Activated T-cell treated with anti-CD3 and anti-CD28 coated beads for 4 hours (primary cell): ENCODE data around the gene RNF11.

Experiments
- DNase-seq: peaks from one replicate; pipeline ENCODE4 v3.0.0-alpha.2; 2020

Gene RNF11

GRCh38 chr1:51298322-51298705 is 62.2 kb downstream of the RNF11 start:
- DNase-seq = no peak

- no peak for DNase-seq
These were observed 63.3 kb downstream of the RNF11 start for GRCh38 chr1:51299185-51299885.

DNA sequence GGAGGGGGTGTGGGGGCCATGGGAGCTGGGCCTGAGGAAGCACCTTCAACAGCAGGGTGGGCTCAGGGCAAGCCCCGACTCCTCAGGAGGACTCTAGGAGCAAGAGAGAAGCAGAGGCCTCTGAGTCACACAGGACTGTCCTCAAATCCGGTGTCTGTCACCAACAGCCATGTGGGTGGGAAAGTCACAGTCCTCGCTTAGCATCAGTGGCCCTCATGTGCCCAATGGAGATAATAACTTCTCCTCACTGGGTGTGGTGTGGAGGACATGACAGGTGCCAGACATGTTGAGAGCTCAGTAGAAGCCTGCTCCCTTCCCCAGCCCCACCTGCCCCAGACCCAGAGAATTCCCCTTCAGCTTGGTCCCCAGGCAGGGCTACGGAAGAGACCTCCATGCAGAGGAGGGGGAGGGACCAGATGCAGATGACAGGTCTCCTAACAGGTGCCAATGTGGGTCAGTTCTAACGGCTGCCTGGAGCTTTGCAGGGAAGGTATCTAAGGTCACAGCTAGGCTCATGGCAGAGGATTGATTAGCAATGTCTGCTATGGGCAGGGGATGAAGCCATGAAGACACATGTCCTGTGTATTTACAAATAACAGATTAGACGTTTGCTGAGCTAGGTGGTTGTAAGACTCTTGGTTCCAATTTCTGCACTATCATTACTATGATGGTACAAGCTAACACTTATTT is 64.1 kb downstream of the RNF11 start:
- DNase-seq = no peak

DNA sequence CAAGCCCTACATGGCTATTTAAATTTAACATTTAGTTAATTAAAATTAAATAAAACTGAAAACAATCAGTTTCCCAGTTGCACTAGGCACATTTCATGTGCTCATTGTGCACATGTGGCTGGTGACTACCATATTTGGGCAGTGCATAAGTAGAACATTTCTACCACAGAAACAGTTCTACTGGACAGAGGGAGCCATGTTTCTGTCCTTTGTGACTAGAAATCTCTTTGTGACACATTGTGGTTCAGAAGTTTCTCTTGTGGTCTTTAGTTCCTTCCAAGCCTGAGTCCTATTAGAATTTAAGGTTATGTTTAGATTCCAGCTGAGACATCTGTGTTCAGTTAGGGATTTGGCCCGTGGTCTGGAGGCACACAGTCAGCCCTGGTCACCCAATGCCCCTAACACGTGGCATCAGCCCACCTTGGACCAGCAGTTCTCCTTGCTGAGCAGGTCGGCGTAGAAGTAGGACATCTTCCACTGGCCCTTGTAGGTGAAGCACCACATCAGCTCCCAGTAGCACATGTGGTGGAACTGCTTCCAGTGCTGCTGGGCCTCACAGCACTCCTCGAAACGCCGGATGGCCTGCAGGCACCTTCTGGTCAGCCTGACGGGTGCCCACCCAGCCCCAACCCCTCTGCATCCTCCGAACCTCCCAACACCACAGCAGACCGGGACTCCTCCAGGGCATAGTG is 65.2 kb downstream of the RNF11 start:
- no peak for DNase-seq

- DNase-seq = no peak
These were observed 65.7 kb downstream of the RNF11 start for GRCh38 chr1:51301844-51302162.

DNA sequence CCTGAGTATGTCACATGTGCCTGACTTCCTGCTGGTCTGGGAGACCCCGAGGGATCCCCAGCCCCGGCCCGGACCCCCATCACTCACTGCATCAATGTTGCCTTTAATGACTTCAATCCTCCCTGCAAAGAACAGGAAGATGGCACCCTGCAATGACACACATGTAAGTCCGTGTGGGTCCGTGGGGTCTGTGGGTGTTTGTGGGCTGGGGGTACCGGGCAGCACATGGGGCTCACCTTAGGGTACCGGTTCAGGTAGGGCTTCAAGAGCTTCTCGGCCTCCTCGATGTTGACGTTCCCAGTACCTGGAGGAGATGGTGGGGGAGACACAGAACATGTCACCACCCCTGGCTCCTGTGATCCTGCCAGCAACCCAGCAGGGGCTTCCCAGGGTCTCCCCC is 66.2 kb downstream of the RNF11 start:
- DNase-seq = no peak

DNA sequence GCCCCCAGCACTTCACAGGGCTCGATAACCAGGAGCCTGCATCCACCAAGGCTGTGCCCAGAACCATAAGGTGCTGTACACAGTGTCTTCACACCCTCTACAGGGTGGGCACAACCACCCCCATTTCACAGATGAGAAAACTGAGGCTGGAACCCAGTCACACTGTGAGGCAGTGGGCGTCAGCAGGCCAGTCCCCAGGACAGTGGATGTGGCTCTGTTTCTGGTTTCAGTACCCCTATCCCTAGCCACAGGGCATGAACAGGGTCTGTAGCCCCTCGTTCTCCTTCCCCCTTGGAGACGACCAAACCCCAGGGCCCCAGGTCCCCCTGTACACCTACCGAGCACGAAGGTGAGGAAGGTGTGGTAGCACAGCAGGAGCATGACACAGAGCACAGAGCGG is 66.7 kb downstream of the RNF11 start:
- no peak for DNase-seq

DNA sequence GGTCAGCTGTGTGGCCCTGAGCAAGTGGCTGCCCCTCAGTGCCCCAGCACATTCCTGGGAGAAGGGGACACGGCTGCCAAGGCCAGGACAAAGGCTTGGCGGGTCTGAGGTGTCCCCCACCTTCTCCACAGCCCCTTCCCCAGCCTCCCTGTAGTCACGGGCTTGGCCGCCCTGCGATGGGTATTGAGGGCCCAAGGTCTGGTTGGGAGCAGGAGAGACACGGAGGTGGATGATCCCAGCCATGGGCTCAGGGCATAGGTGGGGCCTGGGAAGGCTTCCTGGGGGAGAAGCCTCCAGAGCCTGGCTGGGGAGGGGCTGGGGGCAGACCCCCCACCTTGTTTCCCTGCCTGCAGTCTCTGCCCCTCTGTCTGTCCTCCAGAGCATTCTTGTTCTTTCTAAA is 67.2 kb downstream of the RNF11 start:
- no peak for DNase-seq

DNA sequence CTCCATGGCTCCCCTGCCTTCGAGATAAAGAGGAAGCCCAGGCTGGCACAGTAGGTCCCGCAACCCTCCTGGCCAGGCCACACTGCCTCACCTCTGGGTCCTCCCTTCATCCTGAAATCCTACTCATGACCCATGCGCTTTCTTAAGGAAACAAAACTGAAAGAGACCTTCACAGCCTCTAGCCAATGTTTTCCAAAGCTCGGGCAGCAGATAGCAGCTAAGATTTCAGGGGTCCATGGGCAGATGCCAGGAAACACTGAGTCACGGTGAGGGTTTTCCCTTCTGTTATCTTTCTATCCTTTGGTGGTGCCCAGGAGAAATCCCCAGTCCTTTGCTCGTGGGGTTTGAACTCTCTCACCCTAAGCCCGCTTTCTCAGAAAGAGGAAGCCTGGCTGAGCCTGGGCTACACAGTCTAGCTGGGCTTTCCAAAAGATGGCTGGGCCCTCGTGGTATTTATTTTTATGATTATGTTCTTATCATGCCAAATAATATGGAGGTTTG is 67.7 kb downstream of the RNF11 start:
- DNase-seq = no peak

DNA sequence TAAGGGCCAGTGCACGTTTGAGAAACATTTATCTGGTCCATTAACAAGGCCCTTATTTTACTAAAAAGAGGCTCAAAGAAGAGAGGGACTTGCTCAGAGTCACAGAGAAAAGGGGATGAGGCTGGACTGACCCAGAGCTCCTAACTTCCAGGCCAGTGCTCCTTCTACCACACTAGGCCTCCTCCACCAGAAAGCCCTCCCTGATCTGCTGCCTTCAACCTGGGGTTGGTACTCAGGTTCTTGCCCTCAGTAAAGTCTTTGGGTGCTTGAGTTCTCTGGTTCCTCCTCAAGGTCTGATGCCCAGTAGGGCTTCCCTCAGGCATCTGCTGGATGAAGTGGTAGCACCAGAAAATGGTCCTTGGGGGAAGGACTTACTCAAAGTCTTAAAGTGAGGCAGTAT is 68.3 kb downstream of the RNF11 start:
- DNase-seq = no peak

DNA sequence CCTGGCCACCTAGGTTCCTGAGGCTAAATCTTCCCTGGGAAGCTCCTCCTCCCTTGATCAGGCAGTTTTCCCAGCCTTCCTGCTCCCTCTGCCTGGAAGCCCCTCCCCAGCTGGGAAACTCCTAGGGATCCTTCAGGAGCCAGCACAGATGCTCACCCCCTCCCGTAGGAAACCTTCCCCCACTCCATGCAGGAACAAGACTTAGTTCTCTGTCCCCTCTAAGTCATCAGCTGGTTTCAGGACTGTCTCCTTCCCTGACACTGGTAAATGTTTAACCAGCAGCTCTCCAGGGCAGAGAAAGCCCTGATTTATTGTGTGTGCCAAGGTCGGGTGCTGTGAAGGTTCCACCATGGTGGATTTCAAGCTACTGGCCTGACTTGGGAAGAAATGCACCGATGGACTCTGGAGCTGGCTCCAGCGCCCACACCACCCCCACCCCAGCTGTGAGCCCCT is 69.3 kb downstream of the RNF11 start:
- no peak for DNase-seq

- no peak for DNase-seq
These were observed 70.9 kb downstream of the RNF11 start for GRCh38 chr1:51306950-51307349.

DNA sequence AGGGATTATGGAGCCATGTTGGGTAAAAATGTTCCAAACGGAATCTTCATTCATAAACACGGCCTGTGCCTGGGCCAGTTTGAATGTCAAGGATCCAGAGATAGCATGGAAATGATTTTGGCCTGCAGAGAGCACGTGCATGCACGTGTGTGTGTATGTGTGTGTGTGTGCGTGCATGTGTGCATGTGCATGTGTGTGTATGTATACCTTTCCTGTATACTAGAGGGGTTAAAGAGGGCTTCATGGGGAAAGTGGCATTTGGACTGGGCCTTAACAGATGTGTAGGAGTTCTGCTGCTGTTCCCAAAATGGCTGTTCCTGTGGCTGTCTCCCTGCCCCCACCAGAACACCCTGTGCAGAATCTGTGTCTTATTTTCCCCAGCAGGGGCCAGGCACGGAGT is 72.6 kb downstream of the RNF11 start:
- DNase-seq = no peak

GRCh38 chr1:51309291-51309690 is 73.2 kb downstream of the RNF11 start:
- DNase-seq = no peak

DNA sequence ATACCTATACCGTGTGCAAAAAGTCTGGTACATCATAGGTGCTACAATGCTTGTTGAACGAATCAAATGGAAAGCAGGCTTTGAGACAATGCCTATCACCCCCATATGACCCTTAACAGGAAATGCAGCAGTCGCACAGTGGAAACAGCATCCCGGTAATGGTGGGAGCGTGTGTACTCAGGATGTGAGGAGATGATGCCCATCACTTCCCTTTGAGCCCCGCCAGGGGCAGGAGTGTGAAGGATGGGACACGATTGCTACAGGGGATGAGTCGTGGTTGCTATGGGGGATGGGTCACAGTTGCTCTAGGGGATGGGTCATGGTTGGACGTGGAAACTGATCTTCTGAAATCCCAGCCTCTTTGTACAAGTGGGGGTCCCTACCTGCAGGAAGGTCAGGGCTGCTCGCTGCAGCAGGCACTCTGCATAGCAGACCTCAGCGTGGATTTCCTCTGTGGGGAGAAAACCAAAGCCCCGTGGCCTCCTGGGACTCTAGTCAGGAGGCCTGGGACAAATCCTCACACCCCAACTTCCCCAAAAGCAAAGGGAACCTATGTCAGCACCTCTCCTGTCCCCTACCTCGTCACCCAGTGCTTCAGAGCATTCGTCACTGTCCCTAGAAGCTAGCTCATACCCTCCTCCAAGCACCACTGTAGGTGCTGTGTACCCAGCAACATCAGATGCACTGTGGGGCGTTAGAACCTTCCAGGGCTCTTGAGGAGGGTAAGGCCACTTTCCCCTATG is 75.0 kb downstream of the RNF11 start:
- DNase-seq = no peak

GRCh38 chr1:51311826-51312225 is 75.8 kb downstream of the RNF11 start:
- DNase-seq = no peak

DNA sequence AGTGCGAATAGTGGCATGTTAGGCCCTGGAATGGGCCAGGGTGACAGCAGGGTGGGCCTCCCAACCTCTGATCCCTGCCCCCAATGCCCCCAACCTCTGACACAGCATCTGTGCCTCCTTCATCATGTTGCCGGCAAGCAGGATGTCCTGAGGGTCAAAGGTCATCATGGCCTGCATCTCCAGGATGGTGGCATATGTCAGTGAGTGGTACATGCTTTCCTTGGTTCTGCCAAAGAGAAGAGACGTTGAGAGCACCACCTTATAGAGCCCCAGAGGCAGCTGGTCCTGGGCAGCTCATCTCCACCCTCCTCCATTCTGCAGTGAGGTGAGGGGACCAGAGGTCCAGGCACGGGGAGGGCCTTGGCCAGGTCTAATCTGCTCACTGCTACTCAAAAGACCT is 76.6 kb downstream of the RNF11 start:
- no peak for DNase-seq

GRCh38 chr1:51313268-51313852 is 77.3 kb downstream of the RNF11 start:
- no peak for DNase-seq

DNA sequence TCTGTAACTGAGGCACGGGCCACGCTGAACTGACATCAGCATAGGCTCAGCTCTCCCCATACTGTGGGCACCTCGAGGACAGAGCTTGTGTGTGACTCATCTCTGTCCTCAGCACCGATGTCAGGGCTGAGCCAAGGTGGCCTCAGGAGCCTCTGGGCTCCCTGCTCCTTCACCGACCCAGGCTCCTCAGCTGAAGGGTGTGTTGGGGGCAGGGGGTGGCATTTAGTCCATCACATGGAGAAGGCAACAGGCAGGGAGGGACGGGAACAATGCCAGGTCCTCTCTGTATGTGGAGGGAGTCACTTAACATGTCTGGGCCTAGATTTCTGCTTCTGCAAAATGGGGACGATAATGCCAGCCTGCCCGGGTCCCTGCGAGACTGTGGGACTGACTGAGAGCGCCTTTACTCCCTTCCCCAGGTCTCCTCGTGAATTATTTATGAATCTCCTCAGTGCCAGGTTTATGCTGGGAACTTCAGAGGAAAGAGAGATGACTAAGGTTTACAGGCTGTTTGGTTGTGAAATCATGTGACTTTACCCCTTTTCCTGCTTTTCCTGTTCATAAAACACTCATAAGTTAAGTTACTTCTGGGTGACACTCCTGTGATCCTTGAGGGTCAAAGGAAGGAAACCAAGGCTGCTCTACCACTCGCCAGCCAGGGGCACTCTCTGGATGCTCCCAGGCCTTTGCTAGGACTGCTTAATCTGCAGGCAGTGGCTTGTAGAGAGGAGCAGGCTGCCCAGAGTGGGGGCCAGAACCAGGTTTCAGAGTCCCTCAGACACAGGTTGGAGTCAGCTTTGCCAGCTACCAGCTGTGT is 78.1 kb downstream of the RNF11 start:
- DNase-seq = no peak

- no peak for DNase-seq
These were observed 78.9 kb downstream of the RNF11 start for GRCh38 chr1:51314974-51315373.

GRCh38 chr1:51316113-51316845 is 80.2 kb downstream of the RNF11 start:
- DNase-seq = no peak

- no peak for DNase-seq
These were observed 80.7 kb downstream of the RNF11 start for GRCh38 chr1:51316846-51317120.
